IMR-90 (cell line): ENCODE data around the gene STK33. TPM values are rescaled to one million over a fixed set of nuclear protein-coding genes. Genes with fewer than 3 reads are reported as not detected.

Experiments
- ATAC-seq: fragments of 200-7000 bp; cut with Tn5 transposase; 2 replicates; pipeline ENCODE4 v1.9.1; 2020; ENCODE audit warnings: low read depth, mild to moderate bottlenecking, moderate library complexity
- BruUV-seq: library from RNA; stranded (reverse); fragments of 400-500 nt; replicated peaks from 2 replicates; lab custom pipeline; 2021; lab: Mats Ljungman, UMichigan
- CTCF ChIA-PET: fragments of 300-600 bp; formaldehyde crosslinking; extraction: SDS; loops from one replicate; lab custom pipeline; 2021; ENCODE audit warnings: antibody characterized with exemption; lab: Yijun Ruan, JAX
- POLR2A ChIA-PET: fragments of 300-600 bp; sonication (Branson Sonifier 250); formaldehyde crosslinking; loops from one replicate; lab custom pipeline; 2022; ENCODE audit warnings: antibody characterized with exemption; ENCODE audit not compliant: unreplicated experiment; lab: Charles Lee
- DNase-seq: peaks from one replicate; pipeline ENCODE4 v3.0.0; 2013
- H2AFZ ChIP-seq: replicated peaks from 2 replicates; pipeline ENCODE3; 2013; ENCODE audit warnings: low read length, mild to moderate bottlenecking; ENCODE audit not compliant: poor library complexity
- H2AK5ac ChIP-seq: 2 replicates; pipeline ENCODE4 v1.6.1; 2013; ENCODE audit warnings: low read depth, low read length, inconsistent platforms
- H2AK9ac ChIP-seq: replicated peaks from 2 replicates; pipeline ENCODE3; 2013; ENCODE audit warnings: mild to moderate bottlenecking, low read depth, low read length, moderate library complexity; ENCODE audit not compliant: poor library complexity
- H2BK120ac ChIP-seq: 2 replicates; pipeline ENCODE4 v1.6.1; 2013; ENCODE audit warnings: low read depth, low read length, inconsistent platforms
- H2BK15ac ChIP-seq: 3 replicates; pipeline ENCODE4 v1.6.1; 2013; ENCODE audit warnings: low read depth, low read length, inconsistent platforms
- H2BK20ac ChIP-seq: 2 replicates; pipeline ENCODE4 v1.6.1; 2013; ENCODE audit warnings: low read depth, mild to moderate bottlenecking, inconsistent platforms, low read length, moderate library complexity
- H2BK5ac ChIP-seq: 2 replicates; pipeline ENCODE4 v1.6.1; 2013; ENCODE audit warnings: mild to moderate bottlenecking, low read depth, low read length, inconsistent platforms; ENCODE audit not compliant: poor library complexity, severe bottlenecking
- H3K14ac ChIP-seq: replicated peaks from 2 replicates; pipeline ENCODE4 v1.6.1; 2013; ENCODE audit warnings: low read depth, low read length, inconsistent platforms
- H3K18ac ChIP-seq: 2 replicates; pipeline ENCODE4 v1.6.1; 2013; ENCODE audit warnings: low read depth, low read length, control low read depth
- H3K23ac ChIP-seq: 2 replicates; pipeline ENCODE4 v1.6.1; 2013; ENCODE audit warnings: low read depth, low read length, inconsistent platforms
- H3K27ac ChIP-seq: 2 replicates; pipeline ENCODE4 v1.5.1; 2013; ENCODE audit warnings: mild to moderate bottlenecking, control low read depth, low read length; ENCODE audit not compliant: insufficient read depth
- H3K27me3 ChIP-seq: 2 replicates; pipeline ENCODE4 v1.6.1; 2013; ENCODE audit warnings: low read length; ENCODE audit not compliant: control insufficient read depth, insufficient read depth
- H3K36me3 ChIP-seq: 2 replicates; pipeline ENCODE4 v1.6.1; 2013; ENCODE audit warnings: low read length, mixed read lengths; ENCODE audit not compliant: control insufficient read depth, insufficient read depth
- H3K4ac ChIP-seq: 2 replicates; pipeline ENCODE4 v1.6.1; 2013; ENCODE audit warnings: low read depth, low read length, inconsistent platforms
- H3K4me1 ChIP-seq: 2 replicates; pipeline ENCODE4 v1.6.1; 2013; ENCODE audit warnings: low read length, mixed read lengths; ENCODE audit not compliant: control insufficient read depth, insufficient read depth
- H3K4me2 ChIP-seq: 2 replicates; pipeline ENCODE4 v1.6.1; 2013; ENCODE audit warnings: low read depth, mild to moderate bottlenecking, control low read depth, low read length, moderate library complexity
- H3K4me3 ChIP-seq: 2 replicates; pipeline ENCODE4 v1.5.1; 2013; ENCODE audit warnings: low read depth, mild to moderate bottlenecking, control low read depth, low read length, moderate library complexity; ENCODE audit not compliant: insufficient read depth
- H3K56ac ChIP-seq: 2 replicates; pipeline ENCODE4 v1.6.1; 2013; ENCODE audit warnings: low read length, inconsistent platforms; ENCODE audit not compliant: insufficient read depth; ENCODE audit errors: extremely low read depth
- H3K79me1 ChIP-seq, 2 experiments: 2 replicates each; pipeline ENCODE4 v1.6.1; 2013; ENCODE audit warnings: low read length in 2 of 2, inconsistent platforms in 1 of 2, low read depth in 1 of 2
- H3K9ac ChIP-seq: 2 replicates; pipeline ENCODE4 v1.6.1; 2013; ENCODE audit warnings: low read depth, low read length, control low read depth
- H3K9me1 ChIP-seq: 2 replicates; pipeline ENCODE4 v1.6.1; 2013; ENCODE audit warnings: low read length, inconsistent platforms; ENCODE audit not compliant: insufficient read depth
- H3K9me3 ChIP-seq: 2 replicates; pipeline ENCODE4 v1.6.1; 2013; ENCODE audit warnings: low read length; ENCODE audit not compliant: control insufficient read depth, insufficient read depth
- H4K20me1 ChIP-seq: 2 replicates; pipeline ENCODE4 v1.6.1; 2013; ENCODE audit warnings: low read length, inconsistent platforms; ENCODE audit not compliant: insufficient read depth
- H4K5ac ChIP-seq: 2 replicates; pipeline ENCODE4 v1.6.1; 2013; ENCODE audit warnings: mild to moderate bottlenecking, low read depth, low read length, control low read depth
- H4K8ac ChIP-seq, 2 experiments: 2 replicates each; pipeline ENCODE4 v1.6.1; 2013; ENCODE audit warnings: low read depth in 2 of 2, low read length in 2 of 2, control low read depth in 1 of 2, inconsistent platforms in 1 of 2
- H4K91ac ChIP-seq: 2 replicates; pipeline ENCODE4 v1.6.1; 2013; ENCODE audit warnings: low read depth, low read length, inconsistent platforms; ENCODE audit not compliant: insufficient read depth
- BHLHE40 ChIP-seq: fragments of 150-350 bp; IDR thresholded peaks from 2 replicates; pipeline ENCODE4 v1.6.1; 2016; ENCODE audit warnings: mild to moderate bottlenecking, low read depth, low read length
- CEBPB ChIP-seq: IDR thresholded peaks from 2 replicates; pipeline ENCODE4 v1.6.1; 2012; ENCODE audit warnings: low read depth, low read length, improper control_type of control experiment
- CHD1 ChIP-seq: IDR thresholded peaks from 2 replicates; pipeline ENCODE4 v1.6.1; 2012; ENCODE audit warnings: low read depth, low read length, improper control_type of control experiment
- FOS ChIP-seq: fragments of 150-350 bp; IDR thresholded peaks from 2 replicates; pipeline ENCODE4 v1.6.1; 2016; ENCODE audit warnings: low read depth, low read length
- MAFK ChIP-seq: IDR thresholded peaks from 2 replicates; pipeline ENCODE4 v1.6.1; 2012; ENCODE audit warnings: low read depth, low read length, improper control_type of control experiment
- MAZ ChIP-seq: IDR thresholded peaks from 2 replicates; pipeline ENCODE4 v1.6.1; 2012; ENCODE audit warnings: low read depth, mild to moderate bottlenecking, low read length, improper control_type of control experiment, moderate library complexity, borderline replicate concordance
- MXI1 ChIP-seq: IDR thresholded peaks from 2 replicates; pipeline ENCODE4 v1.6.1; 2012; ENCODE audit warnings: low read depth, mild to moderate bottlenecking, low read length, moderate library complexity, borderline replicate concordance
- NFE2L2 ChIP-seq: fragments of 150-350 bp; IDR thresholded peaks from 2 replicates; pipeline ENCODE4 v1.6.1; 2016; ENCODE audit warnings: low read depth, mild to moderate bottlenecking, low read length
- POLR2A ChIP-seq: IDR thresholded peaks from 2 replicates; pipeline ENCODE4 v1.6.1; 2012; ENCODE audit warnings: mild to moderate bottlenecking, low read depth, low read length
- RAD21 ChIP-seq: IDR thresholded peaks from 2 replicates; pipeline ENCODE4 v1.6.1; 2012; ENCODE audit warnings: low read length, improper control_type of control experiment
- RCOR1 ChIP-seq: IDR thresholded peaks from 2 replicates; pipeline ENCODE4 v1.6.1; 2012; ENCODE audit warnings: mild to moderate bottlenecking, low read length, improper control_type of control experiment; ENCODE audit not compliant: insufficient replicate concordance
- RFX5 ChIP-seq: IDR thresholded peaks from 2 replicates; pipeline ENCODE4 v1.8.0; 2012; ENCODE audit warnings: low read depth, mild to moderate bottlenecking, low read length, moderate library complexity
- SMC3 ChIP-seq: fragments of 150-350 bp; IDR thresholded peaks from 2 replicates; pipeline ENCODE4 v1.6.1; 2016; ENCODE audit warnings: low read depth, mild to moderate bottlenecking, antibody characterized with exemption, low read length, moderate library complexity
- WGBS, 2 experiments: methylation state at CpG; one replicate each; pipeline versions ENCODE4 v1.1.5 to v1.1.7; 2013; ENCODE audit warnings: missing lambda C conversion rate in 2 of 2; ENCODE audit not compliant: insufficient read length in 1 of 2; ENCODE audit errors: extremely low coverage in 2 of 2; 5-methylcytosine and 5-hydroxymethylcytosine counted together
- dilution Hi-C: fragments of 300-500 bp; cut with HindIII; formaldehyde crosslinking; loops from one replicate; pipeline ENCODE4 v1.14.3; 2018; ENCODE audit warnings: low sequenced_read_pairs; ENCODE audit not compliant: unreplicated experiment
- in situ Hi-C: fragments of 300-500 bp; cut with MboI; formaldehyde crosslinking; loops from 3 replicates; pipeline ENCODE4 v1.14.3; 2019; ENCODE audit warnings: low sequenced_read_pairs, inconsistent platforms, mixed read lengths
- intact Hi-C: fragments of 100-400 bp; cut with micrococcal nuclease; formaldehyde crosslinking; loops from 2 replicates; pipeline ENCODE4 v1.10.0; 2022
- polyA plus RNA-seq, 3 experiments: library from polyadenylated mRNA; depleted of rRNA; stranded (reverse); fragments of >200 nt; gene quantifications; 2 replicates each; pipeline ENCODE4 v1.2.3, GENCODE V29; 2012; ENCODE audit warnings: low replicate concordance in 1 of 3
- total RNA-seq: library from RNA; depleted of rRNA; stranded (reverse); fragments of >200 nt; gene quantifications from 2 replicates; pipeline ENCODE4 v1.2.3, GENCODE V29; 2012
- TF ChIP-seq, protein P1 (sequence below): conservative IDR thresholded peaks from 2 replicates; pipeline ENCODE4 v1.5.1; 2012; ENCODE audit warnings: mild to moderate bottlenecking, low read depth, low read length, improper control_type of control experiment
- TF ChIP-seq, protein P2 (sequence below): fragments of 150-350 bp; IDR thresholded peaks from 2 replicates; pipeline ENCODE4 v1.6.1; 2017; ENCODE audit warnings: mild to moderate bottlenecking, antibody characterized with exemption, low read length, low read depth
- TF ChIP-seq, protein P3 (sequence below): fragments of 150-350 bp; IDR thresholded peaks from 2 replicates; pipeline ENCODE4 v1.6.1; 2016; ENCODE audit warnings: low read depth, mild to moderate bottlenecking, low read length, moderate library complexity, borderline replicate concordance

The STK33 gene
- total and polyA plus RNA-seq, 2 of the 4 experiments (the other 2 are of a cell fraction) = 2.3 to 2.6 TPM

DNA sequence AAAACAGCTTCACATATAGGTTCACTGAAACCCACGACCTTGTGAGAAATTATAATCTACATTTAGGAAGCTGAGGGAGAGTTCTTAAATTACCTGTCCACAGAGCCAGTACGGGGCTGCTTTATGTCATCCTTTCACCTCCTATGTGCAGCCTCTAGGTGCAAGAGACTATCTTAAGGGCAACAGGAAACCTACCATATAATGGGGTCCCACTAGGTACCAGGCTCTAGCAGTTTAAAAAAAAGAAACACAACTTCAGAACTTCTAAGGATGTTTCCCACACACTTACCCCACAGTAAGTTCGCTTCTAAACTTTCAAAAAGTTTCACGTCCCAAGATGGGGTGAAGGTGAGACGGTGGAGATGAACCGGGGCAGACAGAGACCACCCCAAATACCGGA, 573 bp downstream of the STK33 start:
- DNase-seq = no peak
- peak overlapping the region; percentile 92 for H3K4me2 ChIP-seq
- H3K56ac ChIP-seq = no peak overlapping the region
- H2AFZ ChIP-seq = peak overlapping the region; percentile 90
- H3K4me3 ChIP-seq = peak overlapping the region; percentile 71
- TF ChIP-seq BHLHE40 (no peak), CEBPB (no peak), RAD21 (no peak), RCOR1 (no peak), SMC3 (no peak), MAZ (no peak), POLR2A (no peak), MAFK (no peak), FOS (no peak), RFX5 (no peak), CHD1 (no peak), NFE2L2 (no peak), MXI1 (no peak)
- TF ChIP-seq, protein P1, sequence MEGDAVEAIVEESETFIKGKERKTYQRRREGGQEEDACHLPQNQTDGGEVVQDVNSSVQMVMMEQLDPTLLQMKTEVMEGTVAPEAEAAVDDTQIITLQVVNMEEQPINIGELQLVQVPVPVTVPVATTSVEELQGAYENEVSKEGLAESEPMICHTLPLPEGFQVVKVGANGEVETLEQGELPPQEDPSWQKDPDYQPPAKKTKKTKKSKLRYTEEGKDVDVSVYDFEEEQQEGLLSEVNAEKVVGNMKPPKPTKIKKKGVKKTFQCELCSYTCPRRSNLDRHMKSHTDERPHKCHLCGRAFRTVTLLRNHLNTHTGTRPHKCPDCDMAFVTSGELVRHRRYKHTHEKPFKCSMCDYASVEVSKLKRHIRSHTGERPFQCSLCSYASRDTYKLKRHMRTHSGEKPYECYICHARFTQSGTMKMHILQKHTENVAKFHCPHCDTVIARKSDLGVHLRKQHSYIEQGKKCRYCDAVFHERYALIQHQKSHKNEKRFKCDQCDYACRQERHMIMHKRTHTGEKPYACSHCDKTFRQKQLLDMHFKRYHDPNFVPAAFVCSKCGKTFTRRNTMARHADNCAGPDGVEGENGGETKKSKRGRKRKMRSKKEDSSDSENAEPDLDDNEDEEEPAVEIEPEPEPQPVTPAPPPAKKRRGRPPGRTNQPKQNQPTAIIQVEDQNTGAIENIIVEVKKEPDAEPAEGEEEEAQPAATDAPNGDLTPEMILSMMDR = no peak
- TF ChIP-seq, protein P2, sequence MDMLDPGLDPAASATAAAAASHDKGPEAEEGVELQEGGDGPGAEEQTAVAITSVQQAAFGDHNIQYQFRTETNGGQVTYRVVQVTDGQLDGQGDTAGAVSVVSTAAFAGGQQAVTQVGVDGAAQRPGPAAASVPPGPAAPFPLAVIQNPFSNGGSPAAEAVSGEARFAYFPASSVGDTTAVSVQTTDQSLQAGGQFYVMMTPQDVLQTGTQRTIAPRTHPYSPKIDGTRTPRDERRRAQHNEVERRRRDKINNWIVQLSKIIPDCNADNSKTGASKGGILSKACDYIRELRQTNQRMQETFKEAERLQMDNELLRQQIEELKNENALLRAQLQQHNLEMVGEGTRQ = no peak
- TF ChIP-seq, protein P3, sequence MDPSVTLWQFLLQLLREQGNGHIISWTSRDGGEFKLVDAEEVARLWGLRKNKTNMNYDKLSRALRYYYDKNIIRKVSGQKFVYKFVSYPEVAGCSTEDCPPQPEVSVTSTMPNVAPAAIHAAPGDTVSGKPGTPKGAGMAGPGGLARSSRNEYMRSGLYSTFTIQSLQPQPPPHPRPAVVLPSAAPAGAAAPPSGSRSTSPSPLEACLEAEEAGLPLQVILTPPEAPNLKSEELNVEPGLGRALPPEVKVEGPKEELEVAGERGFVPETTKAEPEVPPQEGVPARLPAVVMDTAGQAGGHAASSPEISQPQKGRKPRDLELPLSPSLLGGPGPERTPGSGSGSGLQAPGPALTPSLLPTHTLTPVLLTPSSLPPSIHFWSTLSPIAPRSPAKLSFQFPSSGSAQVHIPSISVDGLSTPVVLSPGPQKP = no peak
- H3K9me1 ChIP-seq = no peaks in the 10 kb centered on the region
- H2AK5ac ChIP-seq = no peak overlapping the region
- H4K8ac ChIP-seq = no peak overlapping the region; a peak in 1 of 4 replicates
- H2AK9ac ChIP-seq = no peak overlapping the region
- H2BK5ac ChIP-seq = no peak overlapping the region
- H2BK120ac ChIP-seq = no peak overlapping the region
- in situ Hi-C loops (no loop called here), dilution Hi-C loops (no loop called here), intact Hi-C loops (no loop called here)
- no peak overlapping the region for H3K27ac ChIP-seq
- H2BK20ac ChIP-seq = no peak overlapping the region
- no peak overlapping the region for H3K9ac ChIP-seq
- H3K23ac ChIP-seq = no peak overlapping the region
- no peaks in the 10 kb centered on the region for H3K79me1 ChIP-seq
- H3K18ac ChIP-seq = no peak overlapping the region
- no TSS peak for BruUV-seq
- H4K91ac ChIP-seq = no peak overlapping the region
- H2BK15ac ChIP-seq = no peak overlapping the region
- H4K20me1 ChIP-seq = no peaks in the 10 kb centered on the region
- CTCF ChIA-PET = no interaction called here
- H3K27me3 ChIP-seq = peaks cover 2% of the 10 kb centered on the region; the same call in 1 of the 2 replicates
- H4K5ac ChIP-seq = no peak overlapping the region; the same call in 1 of the 2 replicates
- H3K36me3 ChIP-seq = no peaks in the 10 kb centered on the region
- ATAC-seq = no peak; the same call in 1 of the 2 replicates
- no peak overlapping the region for H3K4ac ChIP-seq
- H3K9me3 ChIP-seq = no peaks in the 10 kb centered on the region
- H3K4me1 ChIP-seq = peaks cover 4% of the 10 kb centered on the region
- no CpG with 5 or more reads among the region's 7 CpGs for WGBS, 2 experiments
- POLR2A ChIA-PET = no interaction called here
- no peak overlapping the region; the same call in 1 of the 2 replicates for H3K14ac ChIP-seq
